ENCODE measurements around the gene DEFB121. TPM values are rescaled to one million over a fixed set of nuclear protein-coding genes. Genes with fewer than 3 reads are reported as not detected.
"Not testable (repeated sequence)": the region's sequence is repeated elsewhere in the genome, so short reads cannot be mapped to it uniquely, and the experiment has no call there.

Gene DEFB121, protein sequence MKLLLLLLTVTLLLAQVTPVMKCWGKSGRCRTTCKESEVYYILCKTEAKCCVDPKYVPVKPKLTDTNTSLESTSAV
- total RNA-seq: not detected

DNA sequence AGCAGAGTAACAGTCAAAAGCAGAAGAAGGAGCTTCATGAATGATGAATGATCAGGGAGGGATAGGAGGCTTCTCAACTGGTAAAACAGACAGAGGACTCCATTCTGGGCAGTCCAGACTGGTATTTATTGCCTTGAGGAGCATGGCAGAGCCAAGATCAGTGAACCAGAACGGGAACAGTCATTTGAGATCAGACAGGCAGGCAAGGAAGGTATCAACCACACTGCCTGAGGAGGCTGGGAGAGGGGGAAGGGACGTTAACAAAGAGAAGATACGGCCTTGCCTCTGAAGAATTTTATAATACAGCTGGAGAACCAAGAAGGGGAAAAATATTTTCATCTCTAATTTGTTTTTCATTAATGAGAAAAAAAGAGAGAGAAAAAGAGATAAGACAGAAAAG is at the start of gene DEFB121:
Gene DEFB121, minus strand, starts transcription at position 101 of the 400 bp plus-strand sequence. Its CDS starts 63 bp downstream, at position 38.
- Histone ChIP-seq H3K27me3 (ENCODE audit: insufficient read depth, low read length) (no peaks in the 10 kb centered on the region), H3K9me3 (ENCODE audit: low read depth, low read length) (no peaks in the 10 kb centered on the region), H3K4me1 (ENCODE audit: insufficient read depth, low read length) (no peaks in the 10 kb centered on the region), H3K4me3 (ENCODE audit: low read length) (no peak within 1 kb of the TSS)

DNA sequence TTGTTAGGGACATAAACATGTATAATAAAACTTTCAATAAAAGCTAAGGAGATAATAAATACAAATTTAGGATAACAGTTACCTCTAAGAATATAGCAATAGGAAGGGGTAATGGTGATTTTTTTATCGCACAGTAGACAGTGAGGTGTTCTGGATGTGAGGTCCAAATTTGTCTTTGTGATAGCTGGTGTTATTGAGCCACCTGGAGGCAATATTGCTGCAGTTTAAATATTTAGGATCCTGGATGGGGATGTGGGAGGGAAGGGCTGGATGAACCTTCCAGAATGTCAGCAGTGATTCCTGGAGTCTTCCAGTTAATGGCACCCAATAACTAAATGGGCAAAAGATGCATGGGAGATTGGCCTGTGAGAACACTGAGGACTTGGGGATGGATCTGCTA is 48.3 kb upstream of the DEFB121 start:
- Histone ChIP-seq H3K4me1 (ENCODE audit: insufficient read depth, low read length) (no peaks in the 10 kb centered on the region), H3K27me3 (ENCODE audit: insufficient read depth, low read length) (peaks cover 5% of the 10 kb centered on the region), H3K4me3 (ENCODE audit: low read length) (no peak overlapping the region), H3K9me3 (ENCODE audit: low read depth, low read length) (no peaks in the 10 kb centered on the region)

DNA sequence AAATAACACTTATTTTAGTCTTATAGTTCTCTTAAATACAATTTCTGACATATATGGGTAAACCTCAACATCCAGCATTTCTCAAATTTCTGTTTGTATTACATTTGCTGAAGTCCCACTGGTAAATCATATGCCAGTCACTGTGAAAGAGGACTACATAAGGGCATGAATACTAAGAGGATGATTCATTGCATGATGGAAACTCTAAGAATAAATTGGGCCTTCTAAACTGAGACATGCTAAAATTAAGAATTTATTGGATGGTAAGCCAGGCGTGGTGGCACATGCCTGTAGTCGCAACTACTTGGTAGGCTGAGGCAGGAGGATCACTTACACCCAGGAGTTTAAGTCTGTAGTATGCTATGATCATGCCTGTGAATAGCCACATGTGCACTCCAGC is 46.6 kb upstream of the DEFB121 start:
- Histone ChIP-seq H3K27me3 (ENCODE audit: insufficient read depth, low read length) (no peaks in the 10 kb centered on the region), H3K4me1 (ENCODE audit: insufficient read depth, low read length) (no peaks in the 10 kb centered on the region), H3K4me3 (ENCODE audit: low read length) (no peak overlapping the region), H3K9me3 (ENCODE audit: low read depth, low read length) (no peaks in the 10 kb centered on the region)

DNA sequence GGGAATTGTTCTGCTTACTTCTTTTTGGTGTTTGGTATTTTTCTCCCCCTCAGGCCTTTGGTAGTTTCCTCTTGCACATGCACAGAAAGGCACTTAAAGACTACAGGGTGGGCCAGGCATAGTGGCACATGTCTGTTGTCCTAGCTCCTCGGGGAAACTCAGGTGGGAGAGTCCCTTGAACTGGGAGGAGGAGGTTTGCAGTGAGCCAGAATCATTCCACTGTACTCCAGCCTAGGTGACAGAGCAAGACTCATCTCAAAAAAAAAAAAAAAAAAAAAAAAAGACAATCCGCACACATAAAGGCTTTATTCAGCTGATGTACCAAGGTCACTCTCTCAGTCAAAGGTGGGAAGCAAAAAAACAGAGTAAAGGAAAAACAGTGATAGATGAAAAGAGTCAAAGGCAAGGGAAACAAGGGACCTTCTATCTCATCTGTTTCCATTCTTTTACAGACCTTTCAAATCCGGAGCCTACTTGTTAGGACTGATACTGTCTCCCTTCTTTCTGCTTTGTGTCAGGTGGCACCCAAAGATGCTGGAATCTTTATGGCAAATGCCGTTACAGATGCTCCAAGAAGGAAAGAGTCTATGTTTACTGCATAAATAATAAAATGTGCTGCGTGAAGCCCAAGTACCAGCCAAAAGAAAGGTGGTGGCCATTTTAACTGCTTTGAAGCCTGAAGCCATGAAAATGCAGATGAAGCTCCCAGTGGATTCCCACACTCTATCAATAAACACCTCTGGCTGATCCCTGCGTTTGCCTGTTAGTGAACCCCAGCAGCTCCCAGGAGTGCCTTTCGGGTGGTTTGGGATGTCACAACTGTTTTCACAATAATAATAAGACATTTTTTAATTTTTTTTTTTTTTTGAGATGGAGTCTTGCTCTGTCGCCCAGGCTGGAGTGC is 43.7 kb upstream of the DEFB121 start:
- no peaks in the 10 kb centered on the region for H3K27me3 ChIP-seq (ENCODE audit: insufficient read depth, low read length)
- no peaks in the 10 kb centered on the region for H3K4me1 ChIP-seq (ENCODE audit: insufficient read depth, low read length)
- H3K9me3 ChIP-seq (ENCODE audit: low read depth, low read length): no peaks in the 10 kb centered on the region
- H3K4me3 ChIP-seq (ENCODE audit: low read length): no peak overlapping the region

DNA sequence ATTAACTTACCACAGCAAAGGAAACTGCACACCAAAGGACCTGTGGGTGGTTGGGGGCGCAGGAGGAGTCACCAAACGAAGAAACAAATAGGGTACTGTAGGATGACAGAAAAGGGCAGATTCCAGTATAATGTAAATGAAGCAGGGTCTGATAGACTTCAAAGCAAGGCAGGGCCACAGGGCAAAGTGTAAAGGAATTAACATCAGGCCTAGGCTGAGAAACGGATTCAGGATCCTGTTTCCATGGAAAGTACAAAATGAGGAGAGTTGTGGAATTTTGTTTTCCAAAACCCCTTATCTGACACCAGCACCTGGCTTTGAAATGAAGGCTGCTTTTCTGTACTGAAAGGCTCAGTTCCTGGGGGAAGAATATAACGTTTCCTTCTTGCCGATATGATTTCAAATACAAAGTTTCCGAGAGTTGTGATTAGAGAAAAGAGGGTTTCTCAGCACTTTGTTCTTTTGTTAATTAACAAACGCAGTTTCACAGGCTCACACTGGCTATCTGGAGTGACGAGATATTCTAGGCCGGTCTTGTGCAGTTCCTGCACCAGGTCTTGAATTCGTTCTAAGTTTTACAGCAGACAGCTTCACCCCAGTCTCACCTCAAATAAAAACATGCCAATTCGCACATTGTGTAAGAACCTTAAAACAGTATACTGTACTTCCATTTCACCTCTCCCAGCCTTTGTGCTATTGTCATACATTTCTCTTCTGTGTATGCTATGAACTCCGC is 40.2 kb upstream of the DEFB121 start:
- Histone ChIP-seq H3K4me3 (ENCODE audit: low read length) (no peak overlapping the region), H3K27me3 (ENCODE audit: insufficient read depth, low read length) (no peaks in the 10 kb centered on the region), H3K9me3 (ENCODE audit: low read depth, low read length) (no peaks in the 10 kb centered on the region), H3K4me1 (ENCODE audit: insufficient read depth, low read length) (no peaks in the 10 kb centered on the region)

DNA sequence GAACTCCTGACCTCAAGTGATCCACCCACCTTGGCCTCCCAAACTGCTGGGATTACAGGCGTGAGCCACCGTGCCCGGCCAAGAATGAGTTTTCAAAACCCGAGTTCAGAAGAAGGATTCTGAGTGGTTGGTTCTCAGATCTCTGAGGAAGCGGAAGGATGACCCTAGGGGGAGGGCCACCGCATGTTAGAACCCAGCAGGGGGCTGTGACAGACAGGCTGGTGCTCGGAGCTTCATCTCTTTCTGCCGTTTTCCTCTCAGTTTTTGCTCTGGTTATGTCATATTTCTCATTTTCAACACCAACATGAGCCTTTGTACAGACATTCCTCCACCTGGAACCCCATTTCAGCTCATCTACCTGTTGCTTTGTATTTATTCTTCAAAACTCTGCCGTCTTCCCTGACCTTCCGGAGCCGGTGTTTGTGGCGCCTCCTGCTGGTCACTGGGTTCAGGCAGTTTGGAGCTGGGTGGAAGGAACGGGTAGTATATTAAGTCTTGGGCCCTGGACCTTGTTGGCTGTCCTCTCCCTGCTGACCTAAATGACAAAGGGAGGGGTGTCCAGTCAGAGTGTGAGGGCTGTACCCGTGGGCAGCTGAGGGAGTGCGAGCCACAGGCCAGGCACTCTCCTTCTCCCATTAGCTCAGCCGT is 34.1 kb upstream of the DEFB121 start, which contains the start of gene DEFB123:
Gene DEFB123, plus strand, starts transcription at position 621 of the 648 bp plus-strand sequence. CDS start 67 bp downstream, outside the sequence.
- Histone ChIP-seq H3K4me1 (ENCODE audit: insufficient read depth, low read length) (no peaks in the 10 kb centered on the region), H3K9me3 (ENCODE audit: low read depth, low read length) (no peaks in the 10 kb centered on the region), H3K4me3 (ENCODE audit: low read length) (no peak within 1 kb of the TSS), H3K27me3 (ENCODE audit: insufficient read depth, low read length) (no peaks in the 10 kb centered on the region)

DNA sequence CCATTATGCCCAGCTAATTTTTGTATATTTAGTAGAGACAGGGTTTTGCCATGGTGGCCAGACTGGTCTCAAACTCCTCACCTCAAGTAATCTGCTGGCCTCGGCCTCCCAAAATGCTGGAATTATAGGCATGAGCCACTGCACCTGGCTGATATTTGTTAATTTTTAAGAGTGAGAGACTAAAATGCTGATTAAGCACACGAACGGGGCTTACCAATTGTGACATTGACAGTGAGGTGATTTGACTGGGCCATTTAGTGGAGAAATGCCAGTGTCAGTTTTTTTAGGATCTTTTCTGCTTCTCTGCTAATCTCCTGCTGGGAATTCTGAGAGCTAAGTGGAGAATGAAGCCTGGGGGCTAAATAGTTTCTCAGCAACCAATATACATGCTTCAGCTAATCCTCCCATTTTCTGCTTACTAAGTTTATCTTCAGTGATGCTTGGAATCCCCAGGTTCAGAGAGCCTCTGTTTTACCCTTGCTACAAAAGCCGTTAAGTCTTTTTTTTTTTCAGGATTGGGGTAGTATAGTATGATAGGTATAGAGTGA is 24.6 kb upstream of the DEFB121 start:
- no peak overlapping the region for H3K4me3 ChIP-seq (ENCODE audit: low read length)
- H3K27me3 ChIP-seq (ENCODE audit: insufficient read depth, low read length): no peaks in the 10 kb centered on the region
- no peaks in the 10 kb centered on the region for H3K4me1 ChIP-seq (ENCODE audit: insufficient read depth, low read length)
- H3K9me3 ChIP-seq (ENCODE audit: low read depth, low read length): no peaks in the 10 kb centered on the region

DNA sequence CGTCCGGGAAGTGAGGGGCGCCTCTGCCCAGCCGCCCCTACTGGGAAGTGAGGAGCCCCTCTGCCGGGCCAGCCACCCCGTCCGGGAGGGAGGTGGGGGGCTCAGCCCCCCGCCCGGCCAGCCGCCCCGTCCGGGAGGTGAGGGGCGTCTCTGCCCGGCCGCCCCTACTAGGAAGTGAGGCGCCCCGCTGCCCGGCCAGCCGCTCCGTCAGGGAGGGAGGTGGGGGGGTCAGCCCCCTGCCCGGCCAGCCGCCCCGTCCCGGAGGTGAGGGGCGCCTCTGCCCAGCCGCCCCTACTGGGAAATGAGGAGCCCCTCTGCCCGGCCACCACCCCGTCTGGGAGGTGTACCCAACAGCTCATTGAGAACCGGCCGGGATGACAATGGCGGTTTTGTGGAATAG is 21.6 kb upstream of the DEFB121 start:
- H3K4me3 ChIP-seq (ENCODE audit: low read length); H3K9me3 ChIP-seq (ENCODE audit: low read depth, low read length); H3K27me3 ChIP-seq (ENCODE audit: insufficient read depth, low read length); H3K4me1 ChIP-seq (ENCODE audit: insufficient read depth, low read length): not testable (repeated sequence)

DNA sequence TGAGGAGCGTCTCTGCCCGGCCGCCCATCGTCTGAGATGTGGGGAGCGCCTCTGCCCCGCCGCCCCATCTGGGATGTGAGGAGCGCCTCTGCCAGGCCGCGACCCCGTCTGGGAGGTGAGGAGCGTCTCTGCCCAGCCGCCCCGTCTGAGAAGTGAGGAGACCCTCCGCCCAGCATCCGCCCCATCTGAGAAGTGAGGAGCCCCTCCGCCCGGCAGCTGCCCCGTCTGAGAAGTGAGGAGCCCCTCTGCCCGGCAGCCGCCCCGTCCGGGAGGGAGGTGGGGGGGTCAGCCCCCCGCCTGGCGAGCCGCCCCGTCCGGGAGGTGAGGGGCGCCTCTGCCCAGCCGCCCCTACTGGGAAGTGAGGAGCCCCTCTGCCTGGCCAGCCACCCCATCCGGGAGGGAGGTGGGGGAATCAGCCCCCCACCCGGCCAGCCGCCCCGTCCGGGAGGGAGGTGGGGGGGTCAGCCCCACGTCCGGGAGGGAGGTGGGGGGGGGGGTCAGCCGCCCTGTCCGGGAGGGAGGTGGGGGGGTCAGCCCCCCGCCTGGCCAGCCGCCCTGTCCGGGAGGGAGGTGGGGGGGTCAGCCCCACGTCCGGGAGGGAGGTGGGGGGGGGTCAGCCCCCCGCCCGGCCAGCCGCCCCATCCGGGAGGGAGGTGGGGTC is 21.0 kb upstream of the DEFB121 start:
- not testable (repeated sequence) for H3K9me3 ChIP-seq (ENCODE audit: low read depth, low read length); H3K4me3 ChIP-seq (ENCODE audit: low read length); H3K27me3 ChIP-seq (ENCODE audit: insufficient read depth, low read length); H3K4me1 ChIP-seq (ENCODE audit: insufficient read depth, low read length)

DNA sequence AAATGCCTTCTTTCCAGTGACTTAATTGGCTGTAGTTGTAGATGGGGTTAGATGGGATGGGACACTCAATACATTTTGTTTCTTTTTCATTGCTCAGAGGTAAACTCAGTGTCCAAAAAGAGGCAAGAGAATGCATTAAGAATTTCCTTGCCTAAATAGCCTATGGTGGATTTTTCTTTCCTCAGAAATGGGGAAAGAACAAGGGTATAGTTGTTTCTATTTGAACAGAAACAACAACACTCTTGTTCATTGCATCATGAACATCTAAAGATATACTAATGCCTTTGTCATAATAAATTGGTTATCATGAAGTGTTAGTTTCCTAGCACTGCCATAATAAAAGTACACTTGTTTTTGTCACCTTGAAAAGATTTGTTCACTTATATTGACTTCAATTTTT is 19.8 kb upstream of the DEFB121 start:
- no peak overlapping the region for H3K4me3 ChIP-seq (ENCODE audit: low read length)
- H3K4me1 ChIP-seq (ENCODE audit: insufficient read depth, low read length): no peaks in the 10 kb centered on the region
- H3K9me3 ChIP-seq (ENCODE audit: low read depth, low read length): no peaks in the 10 kb centered on the region
- H3K27me3 ChIP-seq (ENCODE audit: insufficient read depth, low read length): no peaks in the 10 kb centered on the region

DNA sequence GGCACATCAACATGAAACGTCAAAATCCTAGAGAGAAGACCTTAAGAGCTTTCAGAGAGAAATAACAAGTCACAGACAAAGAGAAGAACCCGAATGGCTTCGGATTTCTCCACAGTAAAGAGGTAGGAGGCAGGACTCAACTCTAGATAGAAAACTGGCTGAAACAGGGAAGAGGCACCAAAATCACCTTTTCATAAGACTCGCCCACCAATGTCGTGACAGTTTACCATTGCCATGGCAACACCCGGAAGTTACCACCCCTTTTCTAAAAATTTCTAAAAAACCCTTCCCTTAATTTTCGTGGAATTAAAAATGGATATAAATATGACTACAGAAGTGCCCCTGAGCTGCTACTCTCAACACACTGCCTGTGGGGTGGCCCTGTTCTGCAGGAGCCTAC is 12.3 kb upstream of the DEFB121 start:
- Histone ChIP-seq H3K9me3 (ENCODE audit: low read depth, low read length) (no peaks in the 10 kb centered on the region), H3K4me1 (ENCODE audit: insufficient read depth, low read length) (no peaks in the 10 kb centered on the region), H3K4me3 (ENCODE audit: low read length) (no peak overlapping the region), H3K27me3 (ENCODE audit: insufficient read depth, low read length) (no peaks in the 10 kb centered on the region)

DNA sequence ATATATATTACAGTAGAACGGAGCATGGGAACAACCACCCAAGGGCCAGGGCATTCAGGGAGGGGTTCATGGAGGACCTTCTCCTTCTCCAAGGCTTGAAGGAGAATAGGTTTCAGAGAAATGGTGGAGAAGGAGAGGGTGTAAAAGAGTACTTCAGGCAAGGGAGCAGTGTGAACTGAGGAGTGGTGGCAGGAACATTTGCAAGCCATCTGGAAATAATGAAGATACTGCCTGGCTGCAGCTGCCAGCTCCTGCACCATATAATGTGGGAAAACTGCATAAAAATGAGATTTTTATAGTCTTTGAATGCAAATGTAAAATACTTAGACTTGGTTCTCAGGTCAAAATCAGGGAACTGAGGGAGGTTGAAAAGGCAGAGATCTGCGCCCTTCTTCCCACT is 9.6 kb upstream of the DEFB121 start:
- Histone ChIP-seq H3K4me3 (ENCODE audit: low read length) (no peak overlapping the region), H3K4me1 (ENCODE audit: insufficient read depth, low read length) (no peaks in the 10 kb centered on the region), H3K9me3 (ENCODE audit: low read depth, low read length) (no peaks in the 10 kb centered on the region), H3K27me3 (ENCODE audit: insufficient read depth, low read length) (no peaks in the 10 kb centered on the region)

DNA sequence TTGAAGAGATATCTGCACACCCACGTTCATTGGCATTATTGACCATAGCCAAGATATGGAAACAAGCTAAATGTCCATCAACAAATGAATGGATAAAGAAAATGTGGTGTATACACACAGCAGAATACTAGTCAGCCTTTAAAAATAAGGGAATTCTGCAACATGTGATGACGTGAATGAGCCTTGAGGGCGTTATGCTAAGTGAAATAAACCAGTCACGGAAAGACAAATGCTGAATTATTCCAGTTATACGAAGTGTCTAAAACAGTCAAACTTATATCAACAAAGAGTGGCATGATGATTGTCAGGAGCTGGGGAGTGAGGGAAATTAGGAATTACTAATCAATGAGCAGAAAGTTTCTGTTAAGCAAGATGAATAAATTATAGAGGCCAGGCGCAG is 8.4 kb upstream of the DEFB121 start:
- H3K4me1 ChIP-seq (ENCODE audit: insufficient read depth, low read length): no peaks in the 10 kb centered on the region
- no peaks in the 10 kb centered on the region for H3K9me3 ChIP-seq (ENCODE audit: low read depth, low read length)
- no peaks in the 10 kb centered on the region for H3K27me3 ChIP-seq (ENCODE audit: insufficient read depth, low read length)
- no peak overlapping the region for H3K4me3 ChIP-seq (ENCODE audit: low read length)

DNA sequence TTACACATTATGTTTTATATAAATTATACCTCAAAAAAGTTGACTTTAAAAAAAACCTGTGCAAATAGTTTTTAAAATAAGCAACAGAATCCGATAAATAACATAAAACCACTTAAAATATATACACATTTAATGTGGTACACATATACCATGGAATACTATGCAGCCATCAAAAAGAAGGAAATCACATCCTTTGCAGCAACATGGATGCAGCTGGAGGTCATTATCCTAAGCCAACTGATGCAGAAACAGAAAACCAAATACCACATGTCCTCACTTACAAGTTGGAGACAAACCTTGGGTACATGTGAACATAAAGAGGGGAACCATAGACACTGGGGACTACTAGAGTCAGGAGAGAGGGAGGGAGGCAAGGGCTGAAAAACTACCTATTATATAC is 4.0 kb upstream of the DEFB121 start:
- H3K9me3 ChIP-seq (ENCODE audit: low read depth, low read length): no peaks in the 10 kb centered on the region

More for the DNA sequence above, 4.0 kb upstream of the DEFB121 start:
- Histone ChIP-seq H3K4me3 (ENCODE audit: low read length) (no peak overlapping the region), H3K27me3 (ENCODE audit: insufficient read depth, low read length) (no peaks in the 10 kb centered on the region), H3K4me1 (ENCODE audit: insufficient read depth, low read length) (no peaks in the 10 kb centered on the region)

All from mononuclear cell (primary cell).